ENCODE results near the gene RAD9A.

RAD9A gene

DNA sequence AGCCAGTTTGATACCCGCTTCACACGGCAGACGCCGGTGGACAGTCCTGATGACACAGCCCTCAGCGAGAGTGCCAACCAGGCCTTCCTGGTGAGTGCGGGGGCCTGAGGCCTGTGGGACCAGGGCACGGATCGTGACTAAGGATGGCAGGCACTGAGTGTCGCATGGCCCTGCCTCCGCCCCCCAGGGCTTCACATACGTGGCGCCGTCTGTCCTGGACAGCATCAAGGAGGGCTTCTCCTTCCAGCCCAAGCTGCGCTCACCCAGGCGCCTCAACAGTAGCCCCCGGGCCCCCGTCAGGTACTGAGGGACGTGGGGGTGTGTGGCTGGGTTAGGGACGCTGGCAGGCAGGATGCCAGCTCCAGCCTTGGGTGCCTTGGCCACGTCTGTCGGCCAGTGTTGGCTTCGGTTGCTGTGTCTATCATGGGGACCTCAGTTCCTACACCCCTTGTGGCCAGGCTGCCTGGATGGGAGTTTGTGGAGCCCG lies 42.7 kb downstream of the RAD9A start:
- Histone ChIP-seq H4K20me1 (ENCODE audit: insufficient read depth, low read length) (no peaks in the 10 kb centered on the region), H3K9me3 (ENCODE audit: insufficient read depth, low read length) (no peaks in the 10 kb centered on the region), H3K36me3 (replicated peaks; ENCODE audit: low read depth, low read length) (peaks cover 39% of the 10 kb centered on the region), H3K27me3 (ENCODE audit: low read depth, low read length) (no peaks in the 10 kb centered on the region), H3K9ac (ENCODE audit: low read length) (peak overlapping the region; percentile 99), H3K27ac (ENCODE audit: low read length) (peak overlapping the region; percentile 96), H2AFZ (ENCODE audit: low read depth, low read length) (no peak overlapping the region), H3K4me3 (ENCODE audit: low read length) (peak overlapping the region; percentile 83), H3K79me2 (ENCODE audit: low read length) (peaks cover 56% of the 10 kb centered on the region), H3K4me2 (ENCODE audit: low read length) (peak overlapping the region; percentile 99), H3K4me1 (ENCODE audit: low read length) (peaks cover 58% of the 10 kb centered on the region)
- TF ChIP-seq, protein P1, sequence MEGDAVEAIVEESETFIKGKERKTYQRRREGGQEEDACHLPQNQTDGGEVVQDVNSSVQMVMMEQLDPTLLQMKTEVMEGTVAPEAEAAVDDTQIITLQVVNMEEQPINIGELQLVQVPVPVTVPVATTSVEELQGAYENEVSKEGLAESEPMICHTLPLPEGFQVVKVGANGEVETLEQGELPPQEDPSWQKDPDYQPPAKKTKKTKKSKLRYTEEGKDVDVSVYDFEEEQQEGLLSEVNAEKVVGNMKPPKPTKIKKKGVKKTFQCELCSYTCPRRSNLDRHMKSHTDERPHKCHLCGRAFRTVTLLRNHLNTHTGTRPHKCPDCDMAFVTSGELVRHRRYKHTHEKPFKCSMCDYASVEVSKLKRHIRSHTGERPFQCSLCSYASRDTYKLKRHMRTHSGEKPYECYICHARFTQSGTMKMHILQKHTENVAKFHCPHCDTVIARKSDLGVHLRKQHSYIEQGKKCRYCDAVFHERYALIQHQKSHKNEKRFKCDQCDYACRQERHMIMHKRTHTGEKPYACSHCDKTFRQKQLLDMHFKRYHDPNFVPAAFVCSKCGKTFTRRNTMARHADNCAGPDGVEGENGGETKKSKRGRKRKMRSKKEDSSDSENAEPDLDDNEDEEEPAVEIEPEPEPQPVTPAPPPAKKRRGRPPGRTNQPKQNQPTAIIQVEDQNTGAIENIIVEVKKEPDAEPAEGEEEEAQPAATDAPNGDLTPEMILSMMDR (IDR thresholded peaks at IDR 0.05; ENCODE audit: low read depth, low read length): no peak
- no peak for TF ChIP-seq EZH2phosphoT487 (IDR thresholded peaks at IDR 0.05; ENCODE audit: low read depth)

DNA sequence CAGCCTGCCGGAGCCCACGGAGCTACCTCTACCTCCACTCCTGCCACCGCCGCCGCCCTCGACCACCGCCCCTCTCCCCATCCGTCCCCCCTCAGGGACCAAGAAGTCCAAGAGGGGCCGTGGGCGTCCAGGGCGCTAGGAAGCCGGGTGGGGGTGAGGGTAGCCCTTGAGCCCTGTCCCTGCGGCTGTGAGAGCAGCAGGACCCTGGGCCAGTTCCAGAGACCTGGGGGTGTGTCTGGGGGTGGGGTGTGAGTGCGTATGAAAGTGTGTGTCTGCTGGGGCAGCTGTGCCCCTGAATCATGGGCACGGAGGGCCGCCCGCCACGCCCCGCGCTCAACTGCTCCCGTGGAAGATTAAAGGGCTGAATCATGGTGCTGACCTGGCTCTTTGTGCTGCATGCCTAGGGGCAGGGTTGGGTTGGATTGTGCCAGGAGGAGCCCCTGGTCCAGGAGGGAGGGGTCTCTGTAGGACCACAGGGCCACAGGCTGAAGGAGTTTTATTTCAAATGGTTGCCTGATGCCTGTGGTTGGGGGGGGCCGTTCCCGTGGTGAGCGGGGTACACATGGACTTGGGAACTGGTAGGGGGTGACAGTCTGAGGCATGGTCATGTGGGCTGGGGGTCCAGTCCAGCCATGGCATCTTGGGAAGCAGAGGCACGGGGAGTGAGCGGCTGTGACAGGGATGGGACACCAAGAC lies 43.4 kb downstream of the RAD9A start:
- H2AFZ ChIP-seq (ENCODE audit: low read depth, low read length): no peak overlapping the region
- H3K4me3 ChIP-seq (ENCODE audit: low read length): peak overlapping the region; percentile 83
- H3K9ac ChIP-seq (ENCODE audit: low read length): peak overlapping the region; percentile 99
- H3K27ac ChIP-seq (ENCODE audit: low read length): peak overlapping the region; percentile 96
- H4K20me1 ChIP-seq (ENCODE audit: insufficient read depth, low read length): no peaks in the 10 kb centered on the region
- H3K4me2 ChIP-seq (ENCODE audit: low read length): peak overlapping the region; percentile 99
- H3K4me1 ChIP-seq (ENCODE audit: low read length): peaks cover 58% of the 10 kb centered on the region
- TF ChIP-seq, protein P1 (IDR thresholded peaks at IDR 0.05; ENCODE audit: low read depth, low read length): no peak
- no peak for TF ChIP-seq EZH2phosphoT487 (IDR thresholded peaks at IDR 0.05; ENCODE audit: low read depth)
- H3K9me3 ChIP-seq (ENCODE audit: insufficient read depth, low read length): no peaks in the 10 kb centered on the region
- H3K79me2 ChIP-seq (ENCODE audit: low read length): peaks cover 48% of the 10 kb centered on the region
- H3K36me3 ChIP-seq (replicated peaks; ENCODE audit: low read depth, low read length): peaks cover 41% of the 10 kb centered on the region
- H3K27me3 ChIP-seq (ENCODE audit: low read depth, low read length): no peaks in the 10 kb centered on the region

- peaks cover 42% of the 10 kb centered on the region for H3K36me3 ChIP-seq (replicated peaks; ENCODE audit: low read depth, low read length)
- H3K4me1 ChIP-seq (ENCODE audit: low read length): peaks cover 58% of the 10 kb centered on the region
- peak overlapping the region; percentile 83 for H3K4me3 ChIP-seq (ENCODE audit: low read length)
- peak overlapping the region; percentile 99 for H3K4me2 ChIP-seq (ENCODE audit: low read length)
- H3K27ac ChIP-seq (ENCODE audit: low read length): peak overlapping the region; percentile 96
- peak overlapping the region; percentile 99 for H3K9ac ChIP-seq (ENCODE audit: low read length)
- no peaks in the 10 kb centered on the region for H3K9me3 ChIP-seq (ENCODE audit: insufficient read depth, low read length)
- no peak overlapping the region for H2AFZ ChIP-seq (ENCODE audit: low read depth, low read length)
- peaks cover 48% of the 10 kb centered on the region for H3K79me2 ChIP-seq (ENCODE audit: low read length)
- H3K27me3 ChIP-seq (ENCODE audit: low read depth, low read length): no peaks in the 10 kb centered on the region
- no peaks in the 10 kb centered on the region for H4K20me1 ChIP-seq (ENCODE audit: insufficient read depth, low read length)
- TF ChIP-seq, protein P1 (IDR thresholded peaks at IDR 0.05; ENCODE audit: low read depth, low read length): no peak
- TF ChIP-seq EZH2phosphoT487 (IDR thresholded peaks at IDR 0.05; ENCODE audit: low read depth): no peak
Measured at GRCh38 chr11:67435727-67436458, 44.1 kb downstream of the RAD9A start.

- H3K9ac ChIP-seq (ENCODE audit: low read length): peak overlapping the region; percentile 99
- no peaks in the 10 kb centered on the region for H3K9me3 ChIP-seq (ENCODE audit: insufficient read depth, low read length)
- TF ChIP-seq, protein P1 (IDR thresholded peaks at IDR 0.05; ENCODE audit: low read depth, low read length): no peak
- TF ChIP-seq EZH2phosphoT487 (IDR thresholded peaks at IDR 0.05; ENCODE audit: low read depth): no peak
- H3K36me3 ChIP-seq (replicated peaks; ENCODE audit: low read depth, low read length): peaks cover 42% of the 10 kb centered on the region
- no peaks in the 10 kb centered on the region for H3K27me3 ChIP-seq (ENCODE audit: low read depth, low read length)
- peaks cover 48% of the 10 kb centered on the region for H3K79me2 ChIP-seq (ENCODE audit: low read length)
- H3K4me2 ChIP-seq (ENCODE audit: low read length): peak overlapping the region; percentile 99
- peaks cover 58% of the 10 kb centered on the region for H3K4me1 ChIP-seq (ENCODE audit: low read length)
- H4K20me1 ChIP-seq (ENCODE audit: insufficient read depth, low read length): no peaks in the 10 kb centered on the region
- H2AFZ ChIP-seq (ENCODE audit: low read depth, low read length): no peak overlapping the region
- peak overlapping the region; percentile 96 for H3K27ac ChIP-seq (ENCODE audit: low read length)
- H3K4me3 ChIP-seq (ENCODE audit: low read length): peak overlapping the region; percentile 83
Measured at GRCh38 chr11:67436459-67437081, 44.8 kb downstream of the RAD9A start.
